ENCODE results near the gene SLC7A10.

DNA sequence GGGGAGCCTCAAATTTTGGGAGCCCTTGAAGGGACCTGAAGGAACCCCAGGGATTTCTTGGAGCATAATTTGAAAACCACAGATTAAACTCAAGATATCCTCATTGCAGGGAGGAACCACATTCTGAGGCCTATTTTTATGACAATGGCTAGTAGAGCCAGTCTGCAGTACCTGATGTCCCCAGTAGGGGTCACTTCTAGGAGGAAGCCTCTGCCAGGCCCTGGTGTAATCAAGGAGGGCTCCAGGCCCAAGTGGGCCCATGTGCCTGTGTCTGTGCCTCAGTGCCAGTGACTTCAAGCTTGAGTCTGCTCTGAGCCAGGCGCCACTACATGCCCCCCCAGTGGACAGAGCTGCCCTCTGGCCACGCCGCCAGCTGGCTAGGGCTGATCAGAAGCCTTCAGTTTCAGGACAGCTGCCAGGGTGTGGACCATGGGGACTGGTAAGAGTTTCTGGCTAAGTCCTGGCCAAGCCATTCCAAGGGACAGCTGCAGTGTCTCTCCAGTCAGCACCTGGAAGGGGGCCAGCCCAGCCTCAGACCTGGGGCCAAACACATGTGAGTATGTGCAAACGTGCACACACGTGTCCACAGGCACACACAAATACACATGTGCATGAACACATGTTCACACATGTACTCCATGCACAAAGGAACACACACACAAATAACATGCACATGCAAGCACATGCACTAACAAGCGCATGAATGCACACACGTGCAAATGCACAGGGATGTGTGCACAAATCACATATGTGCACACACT lies 20.5 kb upstream of the SLC7A10 start:
- TF ChIP-seq, protein P1, sequence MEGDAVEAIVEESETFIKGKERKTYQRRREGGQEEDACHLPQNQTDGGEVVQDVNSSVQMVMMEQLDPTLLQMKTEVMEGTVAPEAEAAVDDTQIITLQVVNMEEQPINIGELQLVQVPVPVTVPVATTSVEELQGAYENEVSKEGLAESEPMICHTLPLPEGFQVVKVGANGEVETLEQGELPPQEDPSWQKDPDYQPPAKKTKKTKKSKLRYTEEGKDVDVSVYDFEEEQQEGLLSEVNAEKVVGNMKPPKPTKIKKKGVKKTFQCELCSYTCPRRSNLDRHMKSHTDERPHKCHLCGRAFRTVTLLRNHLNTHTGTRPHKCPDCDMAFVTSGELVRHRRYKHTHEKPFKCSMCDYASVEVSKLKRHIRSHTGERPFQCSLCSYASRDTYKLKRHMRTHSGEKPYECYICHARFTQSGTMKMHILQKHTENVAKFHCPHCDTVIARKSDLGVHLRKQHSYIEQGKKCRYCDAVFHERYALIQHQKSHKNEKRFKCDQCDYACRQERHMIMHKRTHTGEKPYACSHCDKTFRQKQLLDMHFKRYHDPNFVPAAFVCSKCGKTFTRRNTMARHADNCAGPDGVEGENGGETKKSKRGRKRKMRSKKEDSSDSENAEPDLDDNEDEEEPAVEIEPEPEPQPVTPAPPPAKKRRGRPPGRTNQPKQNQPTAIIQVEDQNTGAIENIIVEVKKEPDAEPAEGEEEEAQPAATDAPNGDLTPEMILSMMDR (IDR thresholded peaks at IDR 0.05) = peak in 2 of 3 experiments; percentile 18 to 29
- TF ChIP-seq POLR2AphosphoS5 (IDR thresholded peaks at IDR 0.05; ENCODE audit: insufficient read depth in 1 of 2, low read depth in 1 of 2) = no peak

Data from vagina (tissue), 2 donors.